Peyer's patch (tissue), 4 donors: ENCODE data around the gene FLT1.

Experiments
- CTCF ChIP-seq, 6 experiments: fragments of 450-650 bp in 4 of 6; fragments of 200-600 bp in 2 of 6; sonication (generic) in 1 of 6; IDR thresholded peaks; one replicate each; pipeline ENCODE4 v1.5.1; 2017 to 2019; ENCODE audit warnings: antibody characterized with exemption in 6 of 6, mild to moderate bottlenecking in 3 of 6, moderate library complexity in 1 of 6
- POLR2A ChIP-seq, 2 donors: fragments of 450-650 bp; IDR thresholded peaks; one replicate each; pipeline ENCODE4 v1.5.1; 2017; ENCODE audit warnings: antibody characterized with exemption in 2 of 2, mild to moderate bottlenecking in 2 of 2, moderate library complexity in 2 of 2

GRCh38 chr13:28413999-28414398 is 80.9 kb downstream of the FLT1 start:
- TF ChIP-seq CTCF (IDR thresholded peaks at IDR 0.05) (no peak), POLR2A (IDR thresholded peaks at IDR 0.05) (no peak)
